Body of pancreas (tissue), 4 donors: ENCODE measurements around the gene STX18. TPM values are rescaled to one million over a fixed set of nuclear protein-coding genes. Genes with fewer than 3 reads are reported as not detected.

Experiments used
- ATAC-seq: fragments of 150-250 bp; one replicate; pipeline ENCODE4 v1.9.1; 2016
- DNase-seq, 4 donors: peaks; one replicate each; pipeline ENCODE4 v3.0.0-alpha.2; 2019
- H3K27ac ChIP-seq, 4 donors: fragments of 200-600 bp; sonication (generic); 1 replicate in 3 of 4; 2 replicates in 1 of 4; pipeline versions ENCODE4 v1.5.1 to v1.6.1; 2016 to 2019; ENCODE audit warnings: mild to moderate bottlenecking in 1 of 4, mixed read lengths in 1 of 4, moderate library complexity in 1 of 4
- H3K27me3 ChIP-seq, 2 donors: fragments of 200-600 bp; sonication (generic); one replicate each; pipeline ENCODE4 v1.6.0; 2016; ENCODE audit warnings: mild to moderate bottlenecking in 1 of 2
- H3K36me3 ChIP-seq, 2 donors: fragments of 200-600 bp; sonication (generic); replicated peaks in 1 of 2; 2 replicates each; pipeline ENCODE4 v1.5.1; 2016; ENCODE audit warnings: low read depth in 2 of 2; ENCODE audit not compliant: insufficient read depth in 1 of 2
- H3K4me1 ChIP-seq: fragments of 200-600 bp; sonication (generic); one replicate; pipeline ENCODE4 v1.6.0; 2016
- H3K4me3 ChIP-seq, 2 donors: fragments of 200-600 bp; sonication (generic); 1 replicate in 1 of 2; 2 replicates in 1 of 2; pipeline ENCODE4 v1.5.1; 2016 to 2019
- H3K9me3 ChIP-seq, 3 donors: fragments of 200-600 bp; sonication (generic); 1 replicate in 2 of 3; 2 replicates in 1 of 3; pipeline ENCODE4 v1.5.1; 2016
- CTCF ChIP-seq, 7 experiments: fragments of 450-650 bp in 4 of 7; fragments of 200-600 bp in 3 of 7; sonication (generic) in 3 of 7; IDR thresholded peaks; one replicate each; pipeline ENCODE4 v1.5.1; 2016 to 2019; ENCODE audit warnings: antibody characterized with exemption in 7 of 7
- POLR2A ChIP-seq, 3 donors: fragments of 450-650 bp; IDR thresholded peaks; one replicate each; pipeline ENCODE4 v1.6.1; 2016; ENCODE audit warnings: antibody characterized with exemption in 3 of 3, mild to moderate bottlenecking in 2 of 3
- WGBS, 2 donors: methylation state at CpG; one replicate each; pipeline ENCODE4 v1.1.5; 2017; 5-methylcytosine and 5-hydroxymethylcytosine counted together
- intact Hi-C: fragments of 100-400 bp; cut with DNase I; formaldehyde crosslinking; loops from one replicate; pipeline ENCODE4 v1.15.1; 2023
- total RNA-seq, 2 donors: library from RNA; depleted of rRNA; stranded (reverse); fragments of >200 nt; gene quantifications; one replicate each; pipeline ENCODE4 v1.1.0, GENCODE V29; 2016

Gene STX18
- total RNA-seq, 2 donors from 2014 or later, result 13.5 to 53.4 TPM

DNA sequence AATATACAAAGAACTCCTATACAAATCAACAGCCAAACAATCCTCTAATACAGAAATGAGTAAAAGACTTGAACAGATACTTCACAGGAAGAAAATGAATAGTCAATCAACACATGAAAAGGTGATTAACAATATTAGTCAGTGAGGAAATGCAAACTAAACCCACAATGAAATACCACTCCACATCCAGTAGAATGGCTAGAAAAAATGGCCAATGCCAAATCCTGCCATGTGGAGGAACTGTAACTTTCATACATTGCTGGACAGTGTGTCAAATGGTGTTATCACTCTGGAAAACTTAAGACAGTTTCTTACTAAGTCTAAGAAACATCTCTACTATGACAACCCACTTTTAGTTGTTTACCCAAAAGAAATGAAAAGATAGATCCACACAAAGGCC is 95.4 kb downstream of the STX18 start:
- no peaks in the 10 kb centered on the region for H3K4me1 ChIP-seq
- no peaks in the 10 kb centered on the region for H3K9me3 ChIP-seq
- no peak overlapping the region for H3K4me3 ChIP-seq
- peaks cover 0 to 3% of the 10 kb centered on the region in 2 donors for H3K36me3 ChIP-seq
- H3K27me3 ChIP-seq, result no peaks in the 10 kb centered on the region
- no peak for DNase-seq
- no peak for ATAC-seq
- TF ChIP-seq POLR2A (IDR thresholded peaks at IDR 0.05) (no peak), CTCF (IDR thresholded peaks at IDR 0.05) (no peak)
- no peak overlapping the region for H3K27ac ChIP-seq
- intact Hi-C loops, result no loop called here

GRCh38 chr4:4443821-4444220 is 98.0 kb downstream of the STX18 start:
- no peaks in the 10 kb centered on the region for H3K9me3 ChIP-seq
- WGBS, 2 donors, result 80 to 82% methylated on average over 2 of the region's 2 CpGs
- no peak overlapping the region for H3K27ac ChIP-seq
- intact Hi-C loops, result no loop called here
- H3K27me3 ChIP-seq, result no peaks in the 10 kb centered on the region
- ATAC-seq (no peak), DNase-seq (no peak)
- H3K4me1 ChIP-seq, result no peaks in the 10 kb centered on the region
- TF ChIP-seq CTCF (IDR thresholded peaks at IDR 0.05), result no peak
- no peak for TF ChIP-seq POLR2A (IDR thresholded peaks at IDR 0.05)
- no peak overlapping the region for H3K4me3 ChIP-seq
- no peaks in the 10 kb centered on the region for H3K36me3 ChIP-seq

- Histone ChIP-seq H3K4me1 (no peaks in the 10 kb centered on the region), H3K27ac (no peak overlapping the region), H3K27me3 (no peaks in the 10 kb centered on the region), H3K4me3 (no peak overlapping the region), H3K9me3 (no peaks in the 10 kb centered on the region), H3K36me3 (peaks cover 5 to 6% of the 10 kb centered on the region in 2 donors)
- WGBS, 2 donors, result 85 to 89% methylated on average over 2 of the region's 2 CpGs
- no peak for ATAC-seq
- intact Hi-C loops, result no loop called here
- no peak for TF ChIP-seq POLR2A (IDR thresholded peaks at IDR 0.05)
- TF ChIP-seq CTCF (IDR thresholded peaks at IDR 0.05), result no peak
- no peak for DNase-seq
Measured at GRCh38 chr4:4440333-4441061, 101.4 kb downstream of the STX18 start.

GRCh38 chr4:4439782-4440181 is 102.1 kb downstream of the STX18 start:
- no peak for ATAC-seq
- no peak for DNase-seq

More at GRCh38 chr4:4439782-4440181, 102.1 kb downstream of the STX18 start:
- TF ChIP-seq POLR2A (IDR thresholded peaks at IDR 0.05), result no peak
- no peak for TF ChIP-seq CTCF (IDR thresholded peaks at IDR 0.05)
- no peaks in the 10 kb centered on the region for H3K27me3 ChIP-seq
- no peaks in the 10 kb centered on the region for H3K4me1 ChIP-seq
- peaks cover 5 to 6% of the 10 kb centered on the region in 2 donors for H3K36me3 ChIP-seq
- H3K27ac ChIP-seq, result no peak overlapping the region
- H3K9me3 ChIP-seq, result no peaks in the 10 kb centered on the region
- H3K4me3 ChIP-seq, result no peak overlapping the region
- intact Hi-C loops, result no loop called here
- 77 to 80% methylated on average over 4 of the region's 4 CpGs for WGBS, 2 donors
